HG03097 (cell line): ENCODE data around the gene ARHGAP6.
"Not testable (repeated sequence)": the region's sequence is repeated elsewhere in the genome, so short reads cannot be mapped to it uniquely, and the experiment has no call there.

ENCODE experiments used
- ATAC-seq: cut with Tn5 transposase; IDR thresholded peaks from one replicate; pipeline ENCODE4 v1.9.1; 2021; ENCODE audit not compliant: unreplicated experiment, low FRiP score

The ARHGAP6 gene

DNA sequence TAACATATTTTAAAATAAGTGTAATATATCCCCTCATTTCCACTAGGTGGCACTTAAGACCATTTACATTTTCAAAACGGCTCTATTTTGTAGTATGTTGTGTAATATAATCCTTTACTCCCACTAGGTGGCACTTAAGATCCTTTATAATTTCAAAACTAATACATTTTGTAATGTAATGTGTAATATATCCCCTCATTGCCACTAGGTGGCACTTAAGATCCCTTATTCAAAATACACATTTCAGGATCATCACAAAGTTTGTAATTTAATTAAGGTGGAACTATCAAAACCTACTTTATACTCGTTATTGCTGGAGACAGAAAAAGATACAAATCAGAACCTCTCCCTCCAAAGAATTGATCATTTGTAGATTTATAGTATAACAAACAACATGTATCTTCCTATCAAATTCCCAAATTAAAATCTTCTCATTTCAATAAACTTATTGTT lies 132.5 kb downstream of the ARHGAP6 start:
- ATAC-seq: peak; percentile 91

DNA sequence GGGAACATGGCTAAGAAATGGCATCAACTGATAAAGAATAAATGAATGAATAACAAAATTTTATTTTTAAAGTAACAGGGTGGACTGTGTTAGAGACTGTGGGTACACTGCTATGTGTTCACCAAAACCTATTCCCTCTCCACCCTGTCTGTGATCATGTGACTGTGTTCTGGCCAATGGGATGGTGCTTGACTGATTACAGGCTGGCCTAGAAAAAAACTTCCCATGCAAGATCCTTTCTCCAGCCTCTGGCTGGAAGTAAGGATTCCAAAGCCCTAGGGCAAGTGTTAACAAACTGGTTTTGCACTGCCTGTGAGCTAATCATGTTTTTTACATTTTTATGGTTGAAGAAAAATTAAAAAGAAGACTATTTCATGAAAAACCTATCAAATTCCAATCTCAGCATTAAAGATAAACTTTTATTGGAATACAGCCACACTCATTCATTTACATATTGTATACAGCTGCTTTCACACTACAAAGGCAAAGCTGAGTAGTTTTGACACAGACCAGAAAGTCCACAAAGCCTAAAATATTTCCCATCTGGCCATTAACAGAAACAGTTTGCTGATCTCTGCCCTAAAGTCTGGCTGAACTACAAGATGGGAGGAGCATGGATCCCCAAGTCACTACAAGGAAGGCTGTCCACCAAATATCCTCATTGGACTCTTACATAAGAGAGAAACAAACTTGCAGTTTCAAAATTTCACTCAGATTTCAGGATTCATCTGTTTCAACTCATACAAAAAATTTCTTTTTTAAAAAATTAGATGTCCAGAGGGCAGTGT lies 133.2 kb downstream of the ARHGAP6 start:
- no peak for ATAC-seq

DNA sequence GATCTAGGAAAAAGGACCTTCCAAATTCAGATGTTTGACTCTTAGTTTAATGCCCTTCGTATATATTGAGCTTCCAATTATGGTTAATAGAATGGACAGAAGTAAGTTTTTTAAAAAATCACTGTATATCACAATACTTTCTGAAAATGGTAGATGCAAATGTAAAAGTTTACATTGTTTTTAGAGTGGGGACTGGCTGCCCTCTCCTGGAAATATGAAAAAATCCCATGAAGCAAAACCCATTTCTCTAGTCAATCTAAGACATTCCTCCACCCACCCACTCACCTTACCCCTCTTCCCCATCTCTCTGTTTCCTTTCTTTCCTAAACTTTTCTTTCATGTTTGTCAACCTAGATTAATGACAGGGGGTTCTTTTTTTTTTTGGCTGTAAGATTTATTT lies 134.5 kb downstream of the ARHGAP6 start:
- ATAC-seq: no peak

DNA sequence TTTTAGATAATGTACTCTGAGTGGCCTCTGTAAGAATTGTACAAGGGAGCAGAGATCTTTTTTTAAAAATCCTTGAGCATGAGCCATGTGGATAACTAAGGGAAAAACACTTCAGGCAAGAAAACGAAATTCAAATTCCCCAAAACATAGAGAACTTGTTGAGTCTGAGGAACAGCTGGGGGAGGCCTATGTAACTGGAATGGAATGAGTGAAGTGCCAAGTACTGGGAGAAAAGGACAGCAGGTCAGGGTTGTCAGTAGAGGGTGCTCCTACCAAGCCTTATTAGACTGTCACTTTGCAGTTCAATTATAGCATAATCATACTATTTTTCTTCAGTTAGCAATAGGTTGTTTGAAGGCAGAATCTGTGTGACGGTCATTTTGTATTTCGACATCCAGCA lies 135.1 kb downstream of the ARHGAP6 start:
- no peak for ATAC-seq

DNA sequence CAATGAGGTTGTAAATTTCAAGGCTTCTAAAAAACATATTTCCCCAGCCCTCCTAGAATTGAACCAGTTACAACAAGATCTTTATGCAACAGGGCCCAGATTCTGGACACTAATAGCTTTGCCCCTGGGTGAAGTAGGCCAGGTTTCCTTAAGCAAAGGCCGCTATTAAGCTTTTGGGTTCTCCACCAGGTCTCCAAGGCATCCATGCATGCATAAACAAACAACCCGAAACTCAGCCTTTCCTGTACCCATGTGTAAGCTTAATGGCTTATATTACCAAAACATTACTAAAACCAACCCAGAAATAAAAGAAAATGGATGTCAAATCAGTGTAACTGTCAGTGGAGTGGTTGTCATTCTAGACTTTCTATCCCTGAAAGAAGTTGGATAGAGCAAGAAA lies 137.1 kb downstream of the ARHGAP6 start:
- no peak for ATAC-seq

DNA sequence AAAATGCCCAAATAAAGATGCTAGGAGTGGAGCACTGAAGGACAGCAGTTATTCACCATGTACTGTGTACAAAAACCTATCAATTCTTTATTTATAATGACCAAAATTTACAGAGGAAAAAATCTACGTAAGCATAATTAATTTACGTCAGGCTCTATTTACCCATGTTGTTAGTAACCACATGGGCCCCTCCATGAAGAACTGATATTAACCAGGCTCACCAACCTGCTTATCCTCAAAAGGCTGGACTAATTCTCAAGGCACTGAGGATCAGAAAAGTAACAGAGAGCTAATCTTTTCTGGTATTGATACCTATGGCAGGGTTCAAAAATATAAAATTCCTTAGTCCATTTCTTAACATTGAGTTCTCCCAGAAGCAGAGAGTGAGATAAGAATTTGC lies 140.0 kb downstream of the ARHGAP6 start:
- no peak for ATAC-seq

DNA sequence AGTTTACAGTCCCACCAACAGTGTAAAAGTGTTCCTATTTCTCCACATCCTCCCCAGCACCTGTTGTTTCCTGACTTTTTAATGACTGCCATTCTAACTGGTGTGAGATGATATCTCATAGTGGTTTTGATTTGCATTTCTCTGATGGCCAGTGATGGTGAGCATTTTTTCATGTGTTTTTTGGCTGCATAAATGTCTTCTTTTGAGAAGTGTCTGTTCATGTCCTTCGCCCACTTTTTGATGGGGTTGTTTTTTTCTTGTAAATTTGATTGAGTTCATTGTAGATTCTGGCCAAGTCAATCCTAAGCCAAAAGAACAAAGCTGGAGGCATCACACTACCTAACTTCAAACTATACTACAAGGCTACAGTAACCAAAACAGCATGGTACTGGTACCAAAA lies 146.5 kb downstream of the ARHGAP6 start:
- ATAC-seq: not testable (repeated sequence)

DNA sequence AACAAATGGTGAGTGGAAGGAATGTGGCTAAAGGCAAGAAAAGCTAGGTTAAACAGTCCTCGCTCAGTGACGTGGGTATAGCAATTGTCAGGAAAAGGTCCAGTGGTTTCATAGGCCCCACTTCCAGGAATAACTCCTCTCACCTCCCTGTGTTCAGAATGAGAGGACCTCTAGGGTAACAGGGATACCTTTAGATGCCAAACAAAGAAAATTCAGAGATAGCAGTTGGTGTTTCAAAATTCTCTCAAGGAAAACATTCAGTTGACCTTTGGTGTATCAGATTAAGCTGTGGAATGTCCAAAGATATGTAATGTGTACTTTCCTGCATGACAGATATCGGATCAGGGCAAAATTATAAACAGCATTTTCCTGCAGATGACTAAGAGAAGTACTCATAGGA lies 155.9 kb downstream of the ARHGAP6 start:
- no peak for ATAC-seq

DNA sequence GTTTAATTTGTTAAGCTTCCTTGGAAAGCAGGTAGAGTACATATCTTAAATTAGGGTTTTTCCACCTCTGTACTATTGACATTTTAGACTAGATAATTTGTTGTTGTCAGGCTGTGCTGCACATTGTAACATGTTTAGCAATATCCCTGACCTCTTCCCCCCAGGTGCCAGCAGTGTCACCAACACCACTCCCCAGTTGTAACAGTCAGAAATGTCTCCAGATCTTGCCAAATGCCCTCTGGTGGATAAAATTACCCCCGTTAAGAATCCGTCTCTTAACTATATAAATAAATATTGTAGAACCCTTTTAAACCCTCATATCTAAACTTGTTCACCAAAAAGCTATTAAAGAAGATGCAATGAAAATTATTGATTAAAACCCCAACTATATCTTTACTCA lies 161.5 kb downstream of the ARHGAP6 start:
- no peak for ATAC-seq

DNA sequence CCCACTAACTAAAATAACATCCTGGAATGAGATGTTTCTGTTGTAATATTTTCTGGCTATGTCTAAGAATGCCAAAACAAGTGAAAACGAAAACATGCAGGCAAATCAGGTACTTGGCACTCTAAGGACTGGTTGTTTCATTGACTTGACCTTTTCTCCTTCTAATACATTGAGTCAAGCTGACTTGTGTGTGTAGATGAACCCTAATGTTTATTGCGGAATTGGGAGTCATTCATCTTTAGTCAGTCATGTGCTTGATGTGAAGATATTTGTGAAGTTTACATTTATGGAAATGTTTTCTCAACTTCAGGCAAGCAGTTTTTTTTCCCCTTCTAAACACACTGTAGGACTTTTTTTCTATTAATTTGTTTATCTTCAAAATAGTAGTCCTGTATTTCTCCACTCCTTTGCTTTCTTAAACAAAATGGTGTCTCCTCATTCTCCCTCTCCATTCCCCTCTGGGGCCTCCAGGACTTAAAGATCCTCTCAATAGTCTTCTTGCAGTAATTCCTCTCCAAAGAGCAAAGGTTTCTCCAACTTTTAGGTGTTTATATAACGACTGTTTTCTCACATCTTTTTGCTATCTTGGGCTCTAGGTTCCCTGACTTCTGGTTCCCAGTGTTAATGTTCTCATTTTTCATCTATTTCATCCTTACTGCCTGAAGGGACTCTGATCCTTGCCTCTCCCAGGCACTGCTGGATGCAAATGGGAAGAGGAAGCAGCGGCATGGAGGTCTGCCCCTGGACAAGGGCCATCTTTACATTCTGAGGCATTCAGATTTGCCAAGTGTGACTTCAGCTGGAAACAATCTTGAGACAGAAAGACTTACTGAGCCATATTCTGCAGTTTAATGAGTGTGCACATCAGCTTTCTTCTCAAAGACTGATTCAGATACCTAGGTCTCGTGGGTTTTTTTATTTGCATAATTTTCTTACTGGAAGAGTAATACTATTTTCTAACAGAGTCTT lies 166.4 kb downstream of the ARHGAP6 start:
- no peak for ATAC-seq

DNA sequence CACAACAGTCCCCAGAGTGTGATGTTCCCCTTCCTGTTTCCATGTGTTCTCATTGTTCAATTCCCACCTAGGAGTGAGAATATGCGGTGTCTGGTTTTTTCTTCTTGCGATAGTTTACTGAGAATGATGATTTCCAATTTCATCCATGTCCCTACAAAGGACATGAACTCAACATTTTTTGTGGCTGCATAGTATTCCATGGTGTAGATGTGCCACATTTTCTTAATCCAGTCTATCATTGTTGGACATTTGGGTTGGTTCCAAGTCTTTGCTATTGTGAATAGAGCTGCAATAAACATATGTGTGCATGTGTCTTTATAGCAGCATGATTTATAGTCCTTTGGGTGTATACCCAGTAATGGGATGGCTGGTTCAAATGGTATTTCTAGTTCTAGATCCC lies 174.3 kb downstream of the ARHGAP6 start:
- not testable (repeated sequence) for ATAC-seq

DNA sequence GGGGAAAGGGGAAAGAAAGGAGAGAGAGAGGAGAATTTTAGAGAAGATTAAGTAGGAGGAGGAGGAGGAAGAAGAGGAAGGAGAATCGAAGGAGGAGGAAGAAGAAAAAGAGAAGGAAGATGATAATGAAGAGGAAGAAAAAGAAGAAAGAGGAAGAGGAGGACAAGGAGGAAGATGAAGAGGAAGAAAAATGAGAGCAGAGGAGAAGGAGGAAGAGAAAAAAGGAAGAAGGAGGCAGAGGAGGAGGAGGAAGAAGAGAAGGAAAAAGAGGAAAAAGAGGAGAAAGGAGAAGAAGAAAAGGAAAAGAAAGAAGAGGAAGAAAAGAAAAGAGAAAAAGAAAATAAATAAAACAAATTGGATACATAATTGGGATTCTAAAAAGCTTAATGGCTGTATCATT lies 181.4 kb downstream of the ARHGAP6 start:
- no peak for ATAC-seq

DNA sequence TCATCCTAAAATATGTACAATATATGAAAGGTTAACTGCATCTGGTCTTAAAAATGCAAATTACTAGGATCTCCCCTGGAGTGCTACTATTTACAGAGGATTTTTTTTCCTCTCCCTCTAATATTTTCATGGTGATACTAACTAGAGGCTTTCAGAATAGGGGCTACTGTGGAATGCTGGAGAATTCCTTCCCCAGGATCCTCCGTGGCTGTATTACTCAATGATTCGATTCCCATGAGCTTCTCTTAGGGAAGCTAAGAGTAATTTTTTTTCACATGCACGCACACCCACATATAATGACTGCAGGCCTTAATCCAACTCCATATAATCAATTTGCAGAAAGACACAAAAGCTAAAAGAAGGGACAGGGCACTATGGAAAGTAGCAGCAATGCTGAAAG lies 184.7 kb downstream of the ARHGAP6 start:
- no peak for ATAC-seq

DNA sequence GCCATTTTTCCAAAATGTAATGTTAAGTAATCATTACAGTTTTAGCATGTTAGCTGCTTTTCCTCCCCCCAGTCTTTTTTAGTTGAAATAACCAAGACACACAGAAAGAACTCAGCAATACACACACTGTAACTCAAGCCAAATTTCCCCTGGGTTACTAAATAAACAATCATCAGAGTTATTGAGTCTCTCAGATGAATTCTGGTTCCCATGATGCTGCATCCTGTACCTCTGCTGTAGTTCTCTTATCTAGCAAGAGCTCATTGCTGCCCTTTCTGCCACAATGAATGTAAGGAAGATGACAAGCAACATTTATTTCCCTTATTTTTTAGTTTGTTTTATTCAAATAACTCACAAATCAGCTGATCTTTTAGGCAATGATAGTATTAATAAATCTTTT lies 185.1 kb downstream of the ARHGAP6 start:
- no peak for ATAC-seq

DNA sequence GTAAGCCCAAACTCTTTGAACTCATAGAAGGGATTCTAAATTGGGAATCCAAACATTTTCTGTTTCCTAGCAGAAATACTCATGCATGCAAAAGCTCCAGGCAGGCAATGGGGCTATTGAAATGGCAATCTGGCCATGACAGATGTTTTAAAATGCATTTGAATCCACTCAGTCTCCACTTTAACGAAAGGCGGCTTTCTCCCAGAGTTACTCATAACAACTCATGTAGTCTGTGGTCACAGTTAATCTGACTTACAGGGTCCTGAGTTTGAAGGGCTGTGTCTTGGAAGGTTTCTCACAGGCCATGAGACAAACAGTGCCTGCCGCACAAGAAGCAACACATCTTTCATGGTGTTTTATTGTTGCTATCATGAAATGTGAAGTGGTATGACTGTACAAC lies 186.8 kb downstream of the ARHGAP6 start:
- no peak for ATAC-seq

DNA sequence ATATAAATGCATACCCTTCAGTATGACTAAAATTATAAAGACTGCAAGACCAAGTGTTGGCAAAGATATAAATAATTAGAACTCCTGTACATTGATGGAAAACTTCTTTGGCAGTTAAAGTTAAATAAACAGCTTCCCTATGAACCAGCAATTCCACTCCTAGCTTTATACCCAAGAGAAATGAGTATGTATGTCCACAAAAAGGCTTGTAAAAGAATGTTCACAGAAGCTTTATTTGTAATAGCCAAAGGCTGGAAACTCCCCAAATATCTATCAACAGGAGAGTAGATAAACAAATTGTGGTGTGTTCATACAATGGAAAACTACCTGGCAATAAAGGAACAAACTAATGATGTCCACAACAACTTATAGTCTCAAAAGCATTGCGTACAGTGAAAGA lies 187.7 kb downstream of the ARHGAP6 start:
- no peak for ATAC-seq

DNA sequence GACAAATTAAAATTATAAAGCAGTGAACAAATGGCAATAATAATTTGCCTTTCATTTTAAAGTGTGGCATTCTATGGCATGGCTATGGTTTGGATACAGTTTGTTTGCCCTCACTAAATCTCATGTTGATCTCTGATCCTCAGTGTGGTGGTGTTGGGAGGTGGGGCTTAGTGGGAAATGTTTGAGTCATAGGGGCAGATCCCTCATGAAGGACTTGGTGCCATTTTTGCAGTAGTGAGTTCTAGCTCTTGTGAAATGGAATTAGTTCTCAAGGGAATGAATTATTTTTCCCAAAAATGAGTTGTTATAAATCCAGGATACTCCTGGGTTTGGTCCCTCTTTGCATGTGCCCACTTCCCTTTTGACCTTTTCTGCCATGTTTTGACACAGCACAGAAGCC lies 191.1 kb downstream of the ARHGAP6 start:
- no peak for ATAC-seq

DNA sequence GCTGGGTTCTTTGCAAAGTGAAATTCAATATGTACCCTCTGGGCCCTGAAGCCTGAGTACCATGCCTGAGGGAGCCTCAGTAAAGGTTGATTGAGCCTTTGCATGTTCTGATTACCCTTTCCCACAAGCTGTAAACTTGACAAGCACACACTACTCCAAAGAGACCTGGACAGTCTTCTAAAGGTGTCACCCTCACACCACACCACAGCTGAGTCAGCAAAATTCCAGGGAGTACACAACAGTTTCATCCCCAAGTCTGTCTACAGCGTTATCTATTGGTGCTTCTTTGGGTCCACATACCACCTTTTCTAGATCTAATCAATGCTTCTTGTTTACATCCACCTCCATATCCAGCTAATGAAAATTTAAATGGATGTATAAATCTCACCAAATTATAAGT lies 191.7 kb downstream of the ARHGAP6 start:
- ATAC-seq: no peak

DNA sequence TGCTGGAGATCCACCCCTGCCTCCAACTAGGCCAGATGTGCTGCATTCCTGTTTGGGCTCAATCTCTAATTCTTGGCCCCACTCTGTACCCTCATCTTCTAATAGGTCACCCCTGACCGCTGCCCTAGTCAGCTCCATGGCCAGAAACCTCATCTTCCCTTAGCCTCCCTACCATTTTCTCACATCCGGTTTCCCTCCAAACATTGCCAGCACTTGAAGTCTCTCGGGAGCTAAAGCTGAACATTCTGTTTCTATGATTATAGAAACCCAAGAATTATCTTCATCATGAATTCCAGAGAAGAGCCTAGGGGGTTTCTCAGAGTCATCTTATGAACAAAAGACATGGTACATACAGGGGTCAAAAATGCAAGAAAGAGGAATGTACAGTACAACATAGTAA lies 192.8 kb downstream of the ARHGAP6 start:
- ATAC-seq: no peak

DNA sequence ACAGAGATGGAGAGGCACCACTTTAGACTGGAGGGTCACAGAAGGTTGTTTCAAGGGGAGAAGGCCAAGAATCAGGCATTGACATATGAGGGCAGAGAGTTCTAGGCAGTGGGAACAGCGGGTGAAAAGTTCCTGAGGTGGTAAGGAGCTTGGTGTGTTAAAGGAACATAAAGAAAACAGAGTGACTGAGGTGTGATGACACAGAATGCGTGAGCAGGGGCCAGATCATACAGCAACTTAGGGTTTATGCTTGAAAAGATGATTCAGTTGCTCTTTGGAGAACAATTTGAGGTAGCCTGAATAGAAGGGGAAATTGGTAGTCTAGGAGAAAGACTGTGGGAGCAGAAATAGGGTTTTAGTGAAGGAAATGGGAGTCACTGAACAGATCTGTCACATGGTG lies 193.3 kb downstream of the ARHGAP6 start:
- ATAC-seq: no peak

DNA sequence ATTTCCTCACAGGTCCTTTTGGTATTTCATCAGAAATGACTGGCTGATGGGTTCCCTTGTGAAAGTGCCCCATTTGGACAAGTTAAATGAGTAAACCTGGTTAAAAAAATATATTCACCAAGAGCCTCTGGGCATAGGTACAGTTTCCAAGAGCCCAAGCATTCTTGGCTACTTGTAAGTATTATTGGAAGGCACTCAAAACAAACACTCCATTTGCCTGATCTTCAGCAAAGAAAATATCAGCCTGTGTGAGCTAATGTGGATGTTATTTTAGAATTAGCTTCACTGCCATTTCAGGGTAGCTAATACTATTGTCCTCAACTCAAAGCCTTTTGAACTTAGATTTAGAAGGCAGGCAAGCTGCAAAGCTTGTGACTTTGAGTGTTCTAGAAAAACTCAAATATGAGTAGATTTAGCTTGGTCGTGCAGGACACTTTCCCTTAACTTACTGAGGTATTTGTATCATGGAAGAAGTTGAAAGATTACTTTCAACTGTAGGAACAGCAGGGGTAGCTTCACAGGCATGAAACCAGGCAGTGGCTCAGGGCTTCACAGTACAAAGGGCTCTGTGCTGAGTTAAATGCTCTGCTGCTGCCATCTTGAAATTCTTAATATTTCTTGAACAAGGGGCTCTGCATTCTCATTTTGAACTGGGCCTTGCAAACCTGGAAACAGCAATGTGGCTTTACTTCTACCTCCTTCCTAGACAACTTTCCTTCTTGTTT lies 195.3 kb downstream of the ARHGAP6 start:
- ATAC-seq: no peak
